ENCODE measurements around the gene TPI1. TPM values are rescaled to one million over a fixed set of nuclear protein-coding genes. Genes with fewer than 3 reads are reported as not detected.
"Not testable (repeated sequence)": the region's sequence is repeated elsewhere in the genome, so short reads cannot be mapped to it uniquely, and the experiment has no call there.

Gene TPI1
- total RNA-seq, 1 donor from 2014 or later, result 832 TPM

DNA sequence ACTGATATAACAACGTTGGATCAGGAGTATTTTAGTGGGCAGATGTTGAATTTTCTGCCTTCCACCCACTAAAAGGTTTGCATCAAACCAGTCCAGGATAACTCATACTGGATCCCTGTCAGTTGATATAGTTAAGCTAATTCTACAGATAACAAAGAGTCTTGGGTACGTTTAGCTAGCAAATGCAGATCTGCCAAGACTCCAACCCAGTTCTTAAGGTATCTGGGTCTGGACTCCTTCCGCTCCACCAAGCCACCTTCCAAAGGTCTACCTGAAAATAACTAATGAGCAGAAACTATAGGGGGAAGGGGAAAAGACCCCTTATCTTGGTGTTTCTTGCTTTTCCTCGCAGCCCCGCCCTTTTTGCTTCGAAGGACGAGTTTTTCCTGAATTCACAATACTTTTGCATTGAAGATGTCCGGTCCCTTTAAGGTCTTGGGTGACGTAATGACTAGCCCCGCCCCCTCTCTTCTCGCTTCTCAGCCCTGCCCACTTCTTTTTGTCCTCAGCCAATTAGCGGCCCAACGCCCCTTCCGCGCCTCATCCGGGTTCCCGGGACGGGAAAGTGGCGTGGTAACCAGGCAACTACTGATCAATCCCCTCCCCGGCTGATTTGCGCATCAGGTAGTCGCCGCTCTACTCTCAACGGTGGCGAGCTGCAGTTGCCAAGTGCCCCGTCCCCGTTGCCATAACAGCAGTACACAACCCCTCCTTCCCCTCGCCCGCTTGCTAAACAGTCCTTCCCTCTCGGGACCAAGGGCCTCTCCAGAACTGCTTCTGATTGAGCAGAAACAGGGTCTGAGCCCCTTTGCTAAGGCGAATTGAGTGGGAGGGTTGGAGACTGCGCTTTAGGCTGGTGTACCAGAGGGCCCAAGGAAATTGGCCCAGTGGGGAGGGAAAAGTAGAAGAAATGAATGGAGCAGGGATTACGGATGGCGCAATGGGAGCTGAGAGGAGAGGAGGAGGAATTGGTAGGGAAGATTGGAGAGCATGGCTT lies 37.2 kb downstream of the TPI1 start, which contains the start of gene LRRC23:
LRRC23 (plus strand) TSS at position 543 of the 997 bp plus-strand sequence. CDS start 812 bp downstream, outside the sequence.
- intact Hi-C loops (cut with DNase I), result loop anchor here (2.0 kb wide), 1 partner anchor 20 kb away; no protein-coding TSS in a partner anchor
- ATAC-seq (peak; percentile 98), DNase-seq (ENCODE audit: missing footprints) (peak; percentile 98)

DNA sequence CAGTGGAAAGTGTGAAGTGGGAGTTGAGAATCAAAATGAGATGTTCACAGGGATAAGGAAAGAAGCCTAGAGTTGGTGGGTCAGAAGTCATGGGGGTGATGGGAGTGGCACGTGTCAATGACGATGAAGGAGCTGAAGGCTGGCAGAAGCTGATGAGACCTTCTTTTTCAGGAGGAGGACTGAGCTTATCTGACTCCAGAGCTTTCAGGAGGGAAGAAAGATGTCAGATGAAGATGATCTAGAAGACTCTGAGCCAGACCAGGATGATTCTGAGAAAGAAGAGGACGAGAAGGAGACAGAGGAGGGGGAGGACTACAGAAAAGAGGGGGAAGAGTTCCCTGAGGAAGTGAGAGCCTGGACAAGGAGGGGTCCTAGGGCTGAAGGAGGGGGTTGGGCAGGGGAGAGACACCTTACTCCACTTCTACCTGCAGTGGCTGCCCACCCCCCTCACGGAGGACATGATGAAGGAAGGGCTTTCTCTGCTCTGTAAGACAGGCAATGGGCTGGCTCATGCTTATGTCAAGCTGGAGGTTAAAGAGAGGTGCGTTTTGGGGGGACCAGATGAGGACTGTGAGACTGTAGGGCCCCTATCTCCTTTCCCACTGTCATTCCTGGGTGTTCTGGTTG lies 38.2 kb downstream of the TPI1 start:
- DNase-seq (ENCODE audit: missing footprints) (no peak), ATAC-seq (no peak)
- intact Hi-C loops (cut with DNase I), result loop anchor here (2.0 kb wide), 1 partner anchor 19 kb away; no protein-coding TSS in a partner anchor

DNA sequence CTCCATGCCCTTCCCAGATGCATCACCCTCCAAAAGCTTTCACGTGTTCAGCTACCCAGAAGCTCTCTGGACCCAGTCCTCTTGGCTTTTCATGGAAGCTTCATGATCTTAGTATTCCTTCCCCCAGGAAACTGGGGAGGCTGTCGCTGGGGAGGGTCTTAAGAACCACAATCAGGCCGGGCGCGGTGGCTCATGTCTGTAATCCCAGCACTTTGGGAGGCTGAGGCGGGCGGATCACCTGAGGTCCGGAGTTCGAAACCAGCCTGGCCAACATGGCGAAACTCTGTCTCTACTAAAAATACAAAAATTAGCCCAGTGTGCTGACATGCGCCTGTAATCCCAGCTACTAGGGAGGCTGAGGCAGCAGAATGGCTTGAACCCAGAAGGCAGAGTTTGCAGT lies 40.8 kb downstream of the TPI1 start:
- intact Hi-C loops (cut with DNase I); ATAC-seq; DNase-seq (ENCODE audit: missing footprints): not testable (repeated sequence)

DNA sequence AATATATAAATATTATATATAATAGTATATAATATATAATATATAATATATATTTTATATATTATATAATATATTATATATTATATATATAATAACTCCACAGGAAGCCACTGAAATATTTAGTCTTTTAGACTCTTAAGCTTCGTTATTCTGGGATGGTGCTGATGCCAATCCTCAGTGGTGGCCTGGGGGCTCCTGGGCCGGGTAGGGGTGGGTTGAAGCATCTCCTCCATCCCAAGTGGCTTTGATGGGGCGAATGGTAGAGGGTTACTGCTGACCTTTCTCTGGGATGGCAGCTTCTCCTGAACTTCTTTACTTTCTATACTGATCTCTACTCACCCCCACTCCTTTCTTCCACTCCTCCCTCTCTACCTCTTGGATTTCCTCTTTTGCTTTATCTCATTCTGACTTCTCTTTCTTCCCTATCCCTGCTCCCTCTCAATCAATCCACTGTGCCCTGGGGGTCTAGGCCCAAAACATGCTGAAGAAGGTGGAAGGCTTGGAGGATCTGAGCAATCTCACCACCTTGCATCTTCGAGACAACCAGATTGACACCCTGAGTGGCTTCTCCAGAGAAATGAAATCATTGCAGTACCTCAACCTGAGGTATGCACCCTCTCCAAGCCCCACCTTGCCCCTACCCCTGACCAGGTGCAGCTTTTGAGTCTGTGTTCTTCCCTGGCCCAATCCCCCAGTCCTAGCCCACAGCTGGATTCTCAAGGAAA lies 42.3 kb downstream of the TPI1 start:
- no peak for DNase-seq (ENCODE audit: missing footprints)
- intact Hi-C loops (cut with DNase I), result no loop called here

DNA sequence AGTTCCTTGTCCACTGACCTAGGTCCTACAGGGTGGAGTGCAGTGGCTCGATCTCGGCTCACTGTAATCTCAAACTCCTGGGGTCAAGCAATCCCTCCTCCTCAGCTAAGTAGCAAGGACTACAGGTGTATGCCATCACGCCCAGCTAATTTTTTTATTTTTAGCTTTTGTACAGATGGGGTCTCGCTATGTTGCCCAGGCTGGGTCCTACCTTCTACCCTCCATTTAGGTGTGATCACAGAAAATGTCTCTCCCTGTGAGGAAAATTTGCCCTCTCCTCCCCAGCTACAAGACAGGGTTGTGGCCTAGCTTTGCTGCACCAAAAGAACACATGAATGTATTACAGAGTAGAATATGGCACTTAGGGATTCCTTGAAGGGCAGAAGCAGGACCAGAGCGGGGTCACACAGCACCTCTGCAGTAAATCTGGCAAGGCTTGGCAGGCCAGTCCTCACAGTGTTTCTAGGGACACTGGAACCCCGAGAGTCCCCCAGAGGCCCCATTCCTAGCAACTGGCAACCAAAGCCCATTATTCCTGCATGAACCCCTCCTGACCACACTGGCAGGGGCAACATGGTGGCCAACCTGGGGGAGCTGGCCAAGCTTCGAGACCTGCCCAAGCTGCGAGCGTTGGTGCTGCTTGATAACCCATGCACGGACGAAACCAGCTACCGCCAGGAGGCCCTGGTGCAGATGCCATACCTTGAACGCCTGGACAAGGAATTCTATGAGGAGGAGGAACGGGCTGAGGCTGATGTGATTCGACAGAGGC lies 45.0 kb downstream of the TPI1 start:
- no peak for ATAC-seq
- no peak for DNase-seq (ENCODE audit: missing footprints)
- intact Hi-C loops (cut with DNase I), result no loop called here

More for the DNA sequence above, 42.3 kb downstream of the TPI1 start:
- ATAC-seq, result no peak

DNA sequence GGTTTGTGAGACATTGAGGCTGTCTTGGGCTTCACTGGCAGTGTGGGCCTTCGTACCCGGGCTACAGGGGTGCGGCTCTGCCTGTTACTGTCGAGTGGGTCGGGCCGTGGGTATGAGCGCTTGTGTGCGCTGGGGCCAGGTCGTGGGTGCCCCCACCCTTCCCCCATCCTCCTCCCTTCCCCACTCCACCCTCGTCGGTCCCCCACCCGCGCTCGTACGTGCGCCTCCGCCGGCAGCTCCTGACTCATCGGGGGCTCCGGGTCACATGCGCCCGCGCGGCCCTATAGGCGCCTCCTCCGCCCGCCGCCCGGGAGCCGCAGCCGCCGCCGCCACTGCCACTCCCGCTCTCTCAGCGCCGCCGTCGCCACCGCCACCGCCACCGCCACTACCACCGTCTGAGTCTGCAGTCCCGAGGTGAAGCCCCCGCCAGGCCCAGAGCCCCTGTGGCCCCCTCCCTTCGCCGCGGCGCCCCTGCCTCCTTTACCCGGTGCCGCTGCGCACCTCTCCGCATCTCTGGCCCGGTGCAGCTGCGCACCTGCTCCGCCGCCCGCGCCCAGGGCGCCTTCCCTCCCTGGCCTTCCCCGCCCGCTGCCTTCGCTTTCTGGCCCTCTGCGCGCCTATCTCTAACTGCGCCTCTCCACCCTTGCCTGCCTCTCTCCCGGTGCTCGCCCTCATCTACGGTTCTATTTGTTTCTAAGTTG lies 47.1 kb downstream of the TPI1 start, which contains the start of gene ENO2:
ENO2 (plus strand) TSS at position 335 of the 701 bp plus-strand sequence. CDS start 1,253 bp downstream, outside the sequence.
- DNase-seq (ENCODE audit: missing footprints) (peak; percentile 87), ATAC-seq (peak; percentile 89)
- intact Hi-C loops (cut with DNase I), result no loop called here

DNA sequence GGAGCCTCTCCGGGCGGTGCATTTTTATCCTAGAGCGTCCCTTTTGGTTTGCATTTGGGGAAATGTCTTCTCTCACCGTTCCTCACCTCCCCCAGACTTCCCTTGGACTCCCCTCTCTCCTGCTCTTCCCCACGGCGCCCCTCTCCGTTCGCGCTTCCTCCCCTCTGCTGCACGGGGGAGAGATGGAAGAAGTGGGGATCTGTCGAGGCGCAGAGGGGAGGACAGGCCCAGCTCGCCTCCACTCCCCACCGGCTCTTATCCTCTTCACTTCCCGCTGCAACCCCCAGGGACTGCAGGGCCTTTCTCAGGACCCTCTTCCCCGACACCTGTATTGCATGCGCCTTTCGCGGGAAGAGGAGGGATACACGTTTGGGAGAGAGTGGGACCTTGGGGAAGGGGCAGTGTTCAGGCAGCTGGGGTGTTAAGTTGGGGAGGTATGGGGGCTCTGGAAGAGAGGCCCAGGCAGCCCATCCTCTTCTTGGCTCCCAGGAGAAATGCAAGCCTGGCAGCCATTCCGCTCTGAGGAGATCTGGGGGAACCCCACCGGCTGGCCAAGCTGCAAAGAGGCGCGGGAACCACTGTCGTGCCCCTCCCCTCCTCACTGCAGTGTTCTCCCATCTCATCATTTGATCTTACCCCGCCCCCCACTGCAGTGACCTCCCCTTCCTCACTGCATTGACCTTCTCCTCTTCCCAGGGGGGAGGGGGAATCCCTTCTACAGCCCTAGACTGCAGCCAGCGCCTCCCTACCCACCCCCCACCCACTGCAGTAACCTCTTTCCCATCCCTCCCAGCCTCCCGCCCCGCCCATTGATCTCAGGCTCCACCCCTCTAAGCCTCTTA lies 47.8 kb downstream of the TPI1 start:
- ATAC-seq, result no peak
- intact Hi-C loops (cut with DNase I), result no loop called here
- no peak for DNase-seq (ENCODE audit: missing footprints)

DNA sequence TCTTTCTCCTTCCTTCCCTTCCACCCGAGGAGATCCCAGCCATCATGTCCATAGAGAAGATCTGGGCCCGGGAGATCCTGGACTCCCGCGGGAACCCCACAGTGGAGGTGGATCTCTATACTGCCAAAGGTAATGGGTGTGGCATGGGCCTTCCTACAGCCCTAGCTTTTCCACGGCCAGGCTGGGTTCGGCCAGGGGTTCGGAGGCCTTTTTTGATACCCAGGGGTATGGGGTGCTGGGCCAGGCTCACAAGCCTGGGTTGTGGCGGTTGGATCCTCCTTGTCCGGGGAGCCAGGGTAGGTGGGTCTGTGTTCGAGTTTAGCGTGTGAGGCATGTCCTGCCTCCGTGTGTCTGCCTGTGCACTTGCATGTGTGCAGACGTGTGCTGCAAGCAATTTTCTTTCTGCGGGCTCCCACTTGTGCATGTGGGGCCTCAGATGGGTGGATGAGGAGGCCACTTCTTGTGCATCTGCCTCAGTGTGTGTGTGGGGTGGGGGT lies 48.5 kb downstream of the TPI1 start:
- intact Hi-C loops (cut with DNase I), result no loop called here

DNA sequence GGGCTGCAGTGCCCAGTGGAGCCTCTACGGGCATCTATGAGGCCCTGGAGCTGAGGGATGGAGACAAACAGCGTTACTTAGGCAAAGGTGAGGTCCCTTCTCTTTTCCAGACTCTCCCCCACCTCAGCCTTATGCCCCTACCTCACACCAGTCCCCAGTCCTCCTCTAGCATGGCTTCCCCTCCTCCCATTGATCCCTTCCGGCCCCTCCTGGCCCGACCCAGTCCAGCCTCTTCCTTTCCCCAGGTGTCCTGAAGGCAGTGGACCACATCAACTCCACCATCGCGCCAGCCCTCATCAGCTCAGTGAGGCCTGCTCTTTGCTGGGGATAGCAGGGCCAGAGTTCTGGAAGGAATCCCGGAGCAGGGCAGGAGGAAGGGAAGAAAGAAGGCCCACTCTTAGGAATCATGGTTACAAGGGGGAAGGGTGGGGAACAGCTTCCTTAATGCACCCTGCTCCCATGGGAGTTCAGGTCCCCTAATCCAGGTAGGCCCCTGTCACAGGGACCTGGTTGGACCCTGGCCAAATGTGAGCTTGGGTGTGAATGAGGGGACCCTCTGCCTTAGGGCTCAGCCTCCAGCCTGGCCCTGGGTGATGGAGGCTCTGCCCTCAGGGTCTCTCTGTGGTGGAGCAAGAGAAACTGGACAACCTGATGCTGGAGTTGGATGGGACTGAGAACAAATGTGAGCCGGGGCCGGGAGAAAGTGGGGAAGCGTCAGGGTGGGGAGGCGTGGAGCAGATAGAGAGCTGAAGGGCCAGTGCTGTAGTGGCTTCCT lies 49.3 kb downstream of the TPI1 start:
- intact Hi-C loops (cut with DNase I), result no loop called here
- DNase-seq (ENCODE audit: missing footprints) (no peak), ATAC-seq (no peak)

More for the DNA sequence above, 48.5 kb downstream of the TPI1 start:
- no peak for DNase-seq (ENCODE audit: missing footprints)
- no peak for ATAC-seq

DNA sequence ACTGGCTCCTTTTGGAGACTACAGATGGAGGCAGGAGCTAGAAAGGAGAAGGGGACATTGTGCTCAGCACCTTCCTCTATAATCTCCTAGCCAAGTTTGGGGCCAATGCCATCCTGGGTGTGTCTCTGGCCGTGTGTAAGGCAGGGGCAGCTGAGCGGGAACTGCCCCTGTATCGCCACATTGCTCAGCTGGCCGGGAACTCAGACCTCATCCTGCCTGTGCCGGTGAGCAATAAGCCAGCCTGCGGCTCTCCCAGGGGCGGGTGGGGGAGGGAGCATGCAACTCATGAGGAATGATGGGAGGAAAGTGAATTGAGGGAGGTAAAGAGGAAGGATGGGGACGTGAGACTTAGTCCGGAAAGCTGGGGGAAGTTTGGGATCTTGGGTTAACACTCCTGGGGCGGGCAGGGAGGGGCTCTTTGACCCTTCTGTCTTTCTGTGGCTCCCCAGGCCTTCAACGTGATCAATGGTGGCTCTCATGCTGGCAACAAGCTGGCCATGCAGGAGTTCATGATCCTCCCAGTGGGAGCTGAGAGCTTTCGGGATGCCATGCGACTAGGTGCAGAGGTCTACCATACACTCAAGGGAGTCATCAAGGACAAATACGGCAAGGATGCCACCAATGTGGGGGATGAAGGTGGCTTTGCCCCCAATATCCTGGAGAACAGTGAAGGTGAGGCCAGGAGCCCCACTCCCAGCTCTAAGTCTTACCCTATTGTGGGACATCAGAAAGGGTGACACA lies 50.3 kb downstream of the TPI1 start:
- DNase-seq (ENCODE audit: missing footprints) (no peak), ATAC-seq (no peak)
- intact Hi-C loops (cut with DNase I), result no loop called here

DNA sequence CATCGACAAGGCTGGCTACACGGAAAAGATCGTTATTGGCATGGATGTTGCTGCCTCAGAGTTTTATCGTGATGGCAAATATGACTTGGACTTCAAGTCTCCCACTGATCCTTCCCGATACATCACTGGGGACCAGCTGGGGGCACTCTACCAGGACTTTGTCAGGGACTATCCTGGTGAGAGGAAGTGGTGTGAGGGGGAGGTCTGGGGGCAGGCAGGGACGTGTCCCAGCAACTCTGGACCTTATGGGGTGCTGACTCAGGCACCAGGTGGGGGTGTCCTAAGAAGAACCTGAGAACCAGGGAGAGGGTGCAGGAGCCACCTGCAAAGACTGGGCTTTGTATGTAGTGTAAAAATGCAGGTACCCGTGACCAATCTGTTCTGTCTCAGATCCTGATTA lies 52.3 kb downstream of the TPI1 start:
- intact Hi-C loops (cut with DNase I), result no loop called here
- no peak for DNase-seq (ENCODE audit: missing footprints)
- ATAC-seq, result no peak
